ENCODE data around the gene UQCRH.

The UQCRH gene
- 33.9 to 47.9 (median 46.5) reads per million in 4 donors for total RNA-seq

GRCh38 chr1:46303038-46303871, at the start of gene UQCRH, which contains the start of gene LRRC41:
TSS of gene UQCRH (plus strand) at chr1:46303698. CDS start at chr1:46303767, 69 bp downstream.
TSS of gene LRRC41 (minus strand) at chr1:46303616. CDS start at chr1:46303322, 294 bp downstream.
- peak; percentile 85 to 95 (median 89) for DNase-seq

- DNase-seq = no peak
These were observed 48.8 kb upstream of the UQCRH start for GRCh38 chr1:46254668-46255067.

GRCh38 chr1:46256523-46256922, 47.0 kb upstream of the UQCRH start:
- no peak for DNase-seq

GRCh38 chr1:46262508-46262907, 41.0 kb upstream of the UQCRH start:
- no peak for DNase-seq

GRCh38 chr1:46263146-46263545, 40.4 kb upstream of the UQCRH start:
- no peak for DNase-seq

DNA sequence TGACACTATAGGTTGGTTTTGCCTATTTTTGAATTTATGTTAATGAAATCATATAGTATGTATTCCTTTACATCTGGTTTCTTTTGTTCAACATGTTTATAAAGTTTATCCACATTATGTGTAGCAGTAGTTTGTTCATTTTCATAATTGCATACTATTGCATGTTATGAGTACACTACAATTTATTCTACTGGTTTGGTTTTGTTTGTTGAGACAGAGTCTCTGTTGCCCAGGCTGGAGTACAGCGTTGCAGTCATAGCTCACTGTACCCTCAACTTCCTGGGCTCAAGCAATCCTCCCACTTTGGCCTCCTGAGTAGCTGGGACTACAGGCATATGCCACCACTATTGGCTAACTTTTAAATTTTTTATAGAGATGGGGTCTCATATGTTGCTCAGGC, 34.9 kb upstream of the UQCRH start:
- DNase-seq = no peak

DNA sequence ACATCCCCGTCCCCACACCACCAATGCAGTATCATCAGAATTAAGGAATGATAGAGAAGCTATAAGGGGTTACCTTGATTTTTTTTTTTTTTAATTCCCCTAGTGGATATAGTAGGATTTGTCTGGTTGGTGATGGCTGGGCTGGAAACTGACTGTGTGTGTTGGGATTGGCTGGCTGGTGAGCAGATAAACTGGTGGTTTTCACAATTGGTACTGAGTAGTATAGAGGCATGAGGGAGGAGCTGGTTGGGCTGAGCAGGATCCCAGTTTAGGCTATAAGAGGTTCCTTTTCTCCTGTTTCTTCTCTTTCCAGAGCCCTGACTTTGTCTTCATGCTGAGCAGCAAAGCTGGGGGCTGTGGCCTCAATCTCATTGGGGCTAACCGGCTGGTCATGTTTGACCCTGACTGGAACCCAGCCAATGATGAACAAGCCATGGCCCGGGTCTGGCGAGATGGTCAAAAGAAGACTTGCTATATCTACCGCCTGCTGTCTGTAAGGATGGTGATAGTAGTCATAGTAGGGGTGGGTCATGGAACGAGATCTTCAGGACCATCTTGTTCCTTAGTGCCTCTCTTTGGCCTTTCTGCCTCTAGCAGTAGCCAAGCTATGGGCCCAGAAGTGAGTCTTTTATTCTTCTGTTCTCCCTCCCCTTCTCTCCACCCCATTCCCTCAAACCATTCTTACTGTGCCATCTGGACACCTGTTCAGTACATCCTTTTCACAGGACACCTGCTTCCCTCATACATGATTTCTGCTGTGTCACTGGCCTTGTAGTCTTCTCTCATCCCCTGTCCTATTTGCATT, 29.1 kb upstream of the UQCRH start:
- DNase-seq = no peak

DNA sequence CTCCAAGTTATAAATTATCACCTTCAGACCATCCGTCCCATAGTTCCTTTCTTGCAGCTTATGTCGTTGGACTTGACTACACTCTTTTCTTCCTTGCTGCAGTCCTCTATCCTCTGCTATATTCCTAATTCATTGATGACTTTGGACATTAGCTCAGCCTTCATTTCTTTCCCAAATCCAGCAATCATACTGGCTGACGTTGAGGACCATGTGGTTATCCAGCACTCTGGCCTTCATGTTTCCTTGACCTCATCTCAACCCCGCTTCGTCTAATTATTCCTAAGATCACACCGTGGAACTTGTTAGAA, 28.5 kb upstream of the UQCRH start:
- no peak for DNase-seq

DNA sequence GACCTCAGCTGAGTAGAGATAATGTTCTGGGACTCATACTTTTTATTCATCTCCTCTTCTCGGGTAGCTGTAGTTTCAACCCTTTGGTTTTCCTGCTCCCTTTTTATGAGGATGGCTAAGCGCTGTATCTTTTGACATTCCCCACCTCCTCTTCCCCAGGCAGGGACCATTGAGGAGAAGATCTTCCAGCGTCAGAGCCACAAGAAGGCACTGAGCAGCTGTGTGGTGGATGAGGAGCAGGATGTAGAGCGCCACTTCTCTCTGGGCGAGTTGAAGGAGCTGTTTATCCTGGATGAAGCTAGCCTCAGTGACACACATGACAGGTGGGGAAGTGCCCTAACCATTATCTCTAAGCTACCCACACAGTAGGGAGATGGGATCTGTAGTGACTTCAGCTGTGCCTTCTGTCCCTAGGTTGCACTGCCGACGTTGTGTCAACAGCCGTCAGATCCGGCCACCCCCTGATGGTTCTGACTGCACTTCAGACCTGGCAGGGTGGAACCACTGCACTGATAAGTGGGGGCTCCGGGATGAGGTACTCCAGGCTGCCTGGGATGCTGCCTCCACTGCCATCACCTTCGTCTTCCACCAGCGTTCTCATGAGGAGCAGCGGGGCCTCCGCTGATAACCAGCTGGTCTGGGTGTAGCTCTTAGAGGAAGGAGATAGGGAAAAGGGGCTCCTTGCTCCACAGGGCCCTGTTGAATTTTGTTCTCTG, 25.7 kb upstream of the UQCRH start:
- no peak for DNase-seq

DNA sequence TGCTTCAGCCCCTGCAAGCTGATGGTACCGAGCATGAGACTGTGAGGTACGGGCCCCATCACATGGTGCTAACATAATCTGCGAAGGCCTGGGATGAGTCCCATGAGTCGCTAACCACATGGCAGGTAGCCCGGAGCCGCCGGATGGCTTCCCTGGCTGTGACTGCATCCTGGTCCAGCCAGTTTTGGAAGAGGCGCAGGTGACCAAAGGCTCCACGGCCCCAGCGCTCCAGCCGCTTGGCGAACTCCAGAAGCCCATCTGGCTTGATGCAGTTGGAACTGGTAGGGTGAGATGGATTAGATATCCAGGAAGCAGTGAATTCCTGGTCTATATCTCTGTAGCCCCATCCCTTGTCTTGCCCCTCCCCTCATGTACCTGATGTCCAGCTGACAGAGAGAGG, 24.7 kb upstream of the UQCRH start:
- DNase-seq = no peak

DNA sequence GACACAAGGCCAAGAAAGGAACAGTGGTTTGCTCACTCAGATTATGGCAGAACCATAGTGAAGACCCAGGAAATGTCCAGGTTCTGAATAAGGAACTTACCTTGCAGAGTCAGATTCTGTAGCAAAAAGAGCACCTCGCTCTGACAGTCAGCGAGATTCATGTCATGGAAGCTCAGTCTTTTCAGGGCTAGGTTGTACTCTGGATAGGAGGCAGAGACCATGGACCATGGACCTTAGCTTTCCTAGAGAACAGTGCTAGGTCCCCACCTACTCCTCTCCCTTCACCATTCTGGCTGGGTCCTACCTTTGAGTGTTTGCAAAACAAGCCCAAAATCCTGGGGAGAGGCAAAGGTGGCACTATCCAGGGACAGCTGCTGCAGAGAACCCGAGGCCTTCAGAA, 23.4 kb upstream of the UQCRH start:
- DNase-seq = no peak

DNA sequence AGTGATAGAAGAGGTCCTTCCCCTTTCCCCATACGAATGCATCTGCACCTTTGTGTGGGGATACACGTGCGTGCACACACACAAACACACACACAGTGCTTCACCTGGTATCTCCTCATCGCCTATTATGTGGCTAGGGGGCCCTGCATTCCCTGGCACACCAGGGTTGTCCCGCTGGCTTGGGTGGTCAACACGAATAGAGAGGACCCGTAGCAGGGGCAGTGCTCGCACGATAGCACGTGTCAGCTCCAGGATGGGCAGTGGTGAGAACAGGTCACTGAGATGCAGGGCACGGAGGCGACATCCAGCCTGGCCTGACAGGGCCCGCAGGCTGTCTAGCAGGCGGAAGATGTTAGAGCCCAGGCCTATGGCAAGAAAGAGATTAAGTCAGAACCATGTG, 22.5 kb upstream of the UQCRH start:
- DNase-seq = no peak

GRCh38 chr1:46284058-46284457, 19.4 kb upstream of the UQCRH start:
- no peak for DNase-seq

DNA sequence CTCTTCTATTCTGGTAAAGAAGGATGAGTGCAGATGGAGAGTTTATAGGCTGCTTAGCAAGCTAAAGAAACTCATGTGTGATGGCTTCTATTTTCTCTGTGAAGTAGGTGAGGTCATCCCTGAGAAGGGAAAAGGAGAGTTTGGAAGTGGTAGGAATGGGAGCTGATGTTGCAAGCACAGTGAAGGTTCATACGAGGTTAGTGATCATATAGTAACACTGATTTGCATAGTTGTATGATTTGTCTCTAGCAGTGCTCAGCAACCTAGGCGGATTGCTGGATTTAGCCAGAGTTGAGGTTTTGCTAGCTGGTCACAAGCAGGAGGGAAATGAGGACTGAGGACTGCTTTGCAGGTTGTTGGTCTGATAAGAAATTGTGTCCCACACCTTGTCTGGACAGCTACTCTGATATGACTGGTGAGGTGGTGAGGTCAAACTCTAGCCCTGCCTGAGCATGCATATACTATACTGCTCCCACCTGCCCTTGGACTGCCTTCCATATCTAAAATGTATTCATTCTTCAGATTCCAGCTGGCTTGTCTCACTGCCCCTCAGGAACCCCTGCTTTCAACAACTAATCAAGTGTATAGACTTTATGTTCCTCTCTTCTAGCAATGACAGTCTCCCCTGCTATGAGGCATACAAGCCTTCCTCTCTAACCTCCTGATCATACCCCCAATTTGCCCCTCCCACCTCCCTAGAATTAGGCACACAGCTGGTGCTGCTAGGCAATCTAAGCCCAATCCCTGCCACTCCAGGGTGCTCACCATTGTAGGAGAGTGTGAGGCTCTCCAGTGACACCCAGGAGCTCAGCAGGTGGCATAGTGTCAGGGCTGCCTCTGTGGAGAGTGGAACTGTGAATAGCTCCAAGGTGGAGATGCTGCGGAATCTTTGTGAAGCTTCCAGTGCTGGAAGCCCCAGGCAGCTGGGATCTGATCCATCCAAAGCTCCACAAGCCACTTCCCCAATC, 18.6 kb upstream of the UQCRH start:
- DNase-seq = no peak

DNA sequence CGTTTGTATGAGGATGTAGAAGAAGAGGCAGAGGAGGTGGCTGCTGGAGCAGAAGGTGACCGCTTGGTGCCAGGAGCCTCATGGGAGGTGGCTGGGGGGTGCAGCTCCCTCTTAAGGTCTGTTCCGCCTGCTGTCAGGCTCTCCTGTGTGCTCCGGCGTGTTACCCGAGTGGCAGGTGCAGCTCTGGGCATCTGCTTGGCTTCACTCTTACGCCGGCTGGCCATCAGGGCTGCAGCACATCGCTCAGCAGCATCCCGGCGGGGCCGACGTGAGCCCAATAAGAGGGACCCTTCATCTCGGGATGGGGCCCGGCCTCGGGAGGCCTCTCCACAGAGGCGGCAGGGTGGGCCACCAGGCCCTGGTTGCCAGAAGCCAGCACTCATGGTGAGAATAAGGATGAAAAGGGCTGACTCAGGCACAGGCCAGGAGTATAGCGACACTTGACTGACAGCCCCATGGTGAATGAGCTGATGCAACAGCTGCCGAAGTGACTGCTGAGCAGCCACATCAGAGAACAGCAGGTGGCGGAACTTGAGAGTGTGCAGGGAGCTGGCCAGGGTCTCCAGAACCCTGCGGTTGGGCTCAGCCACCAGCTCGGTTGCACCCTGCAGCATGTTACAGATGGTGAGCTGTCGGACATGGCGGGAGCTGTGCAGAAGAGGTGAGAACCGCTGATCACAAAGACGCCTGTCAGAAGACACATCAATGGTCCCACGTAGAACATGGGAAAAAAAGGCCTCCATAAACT, 17.6 kb upstream of the UQCRH start:
- DNase-seq = peak in 1 of 5 donors; percentile 83

DNA sequence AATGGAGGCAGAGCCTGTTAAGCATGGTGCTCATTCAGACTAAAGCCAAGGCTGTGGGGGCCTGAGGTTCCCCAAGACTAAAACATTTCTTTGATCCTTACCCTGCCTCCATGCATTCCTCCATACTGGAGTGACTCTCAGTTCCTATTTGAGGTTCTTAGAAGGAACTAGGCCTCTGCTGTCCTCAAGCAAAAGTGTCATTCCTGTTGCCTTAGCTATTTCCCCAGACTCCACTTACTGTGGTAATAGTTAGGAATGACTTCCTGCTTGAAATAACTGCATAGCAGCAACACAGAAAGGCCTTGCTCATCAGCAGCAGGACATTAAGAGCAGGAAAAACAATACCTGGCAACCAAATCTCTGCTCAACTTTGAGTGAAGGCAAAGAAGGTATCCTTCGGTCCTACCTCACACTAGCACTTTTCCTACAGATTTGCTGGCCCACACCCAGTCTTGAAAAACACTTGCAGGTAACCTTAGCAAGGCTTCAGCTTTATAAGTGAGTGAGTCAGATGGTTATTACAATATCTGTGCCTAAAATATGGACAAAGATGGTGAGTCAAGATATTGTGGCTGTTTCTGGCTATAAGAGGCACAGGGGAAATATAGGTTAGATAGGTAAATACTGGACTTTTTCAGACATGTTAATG, 14.9 kb upstream of the UQCRH start:
- DNase-seq = no peak

DNA sequence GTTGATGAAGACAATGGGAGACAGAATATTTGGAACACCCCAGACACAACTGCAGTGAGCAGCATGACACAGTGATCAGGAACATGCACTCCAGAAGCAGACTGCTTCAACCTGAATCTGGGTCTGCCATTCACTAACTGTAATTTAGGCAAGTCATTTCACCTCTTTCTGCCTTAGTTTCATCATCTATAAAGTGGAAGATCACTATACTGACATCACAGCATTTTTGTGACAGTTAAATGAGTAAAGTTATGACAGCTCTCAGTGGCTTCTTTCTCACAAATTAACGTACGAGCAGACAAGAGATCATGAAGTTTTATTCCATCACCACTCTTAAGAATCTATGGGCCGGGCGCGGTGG, 14.4 kb upstream of the UQCRH start:
- no peak for DNase-seq

DNA sequence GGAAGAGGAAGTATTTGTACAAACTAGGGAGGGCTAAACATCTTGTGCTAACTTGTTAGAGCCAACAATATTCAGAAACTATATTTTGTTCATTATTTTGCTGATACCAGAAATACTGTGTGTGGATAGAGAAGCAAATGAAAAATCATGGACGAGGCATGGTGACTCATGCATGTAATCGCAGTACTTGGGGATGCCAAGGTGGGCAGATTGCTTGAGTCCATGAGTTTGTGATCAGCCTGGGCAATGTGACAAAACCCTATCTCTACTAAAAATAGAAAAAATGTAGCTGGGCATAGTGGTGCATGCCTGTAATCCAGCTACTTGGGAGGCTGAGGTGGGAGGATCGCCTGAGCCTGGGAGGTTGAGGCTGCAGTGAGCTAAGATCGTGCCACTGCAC, 13.5 kb upstream of the UQCRH start:
- no peak for DNase-seq

- no peak for DNase-seq
These were observed 8.2 kb upstream of the UQCRH start for GRCh38 chr1:46295306-46295705.

DNA sequence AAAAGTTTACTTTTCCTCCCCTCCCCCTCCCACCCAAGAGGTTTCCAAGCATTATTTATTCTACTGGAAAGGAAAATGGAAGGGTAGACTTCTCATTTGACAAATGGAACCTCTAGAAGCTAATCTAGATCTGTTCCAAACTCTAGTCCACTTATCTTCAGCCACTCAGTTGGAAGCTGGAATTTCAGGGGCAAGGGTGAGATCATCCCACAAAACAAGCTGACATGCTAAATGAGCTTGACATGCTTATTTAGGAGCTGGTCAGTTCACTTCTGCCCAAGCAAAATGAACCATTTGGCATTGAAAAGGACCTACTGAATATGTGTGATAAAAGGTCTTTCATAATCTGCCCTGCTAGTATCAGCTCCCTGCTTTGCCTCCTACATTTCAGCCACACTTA, 5.1 kb upstream of the UQCRH start:
- no peak for DNase-seq
